ENCODE data around the gene TESK1. TPM values are rescaled to one million over a fixed set of nuclear protein-coding genes. Genes with fewer than 3 reads are reported as not detected.
"Not testable (repeated sequence)": the region's sequence is repeated elsewhere in the genome, so short reads cannot be mapped to it uniquely, and the experiment has no call there.

TESK1 gene
- total RNA-seq, 1 donor from 2014 or later, result 62.1 TPM

DNA sequence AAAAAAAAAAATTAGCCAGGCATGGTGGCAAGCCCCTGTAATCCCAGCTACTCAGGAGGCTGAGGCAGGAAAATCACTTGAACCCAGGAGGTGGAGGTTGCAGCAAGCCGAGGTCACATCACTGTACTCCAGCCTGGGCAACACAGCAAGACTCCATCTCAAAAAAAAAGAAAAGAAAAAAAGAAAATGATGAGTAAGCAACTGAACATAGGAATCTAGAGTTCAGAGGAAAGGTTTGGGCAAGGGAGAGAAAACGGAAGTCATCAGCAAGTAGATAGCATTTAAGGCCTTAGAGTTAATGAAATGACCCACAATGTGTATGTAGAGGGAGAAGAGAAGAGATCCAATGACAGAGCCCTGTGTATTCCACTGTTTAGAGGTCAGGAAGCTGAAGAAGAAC lies 8.2 kb upstream of the TESK1 start:
- H3K4me1 Mint-ChIP-seq (ENCODE audit: low read depth); DNase-seq (ENCODE audit: low spot score); H3K27me3 Mint-ChIP-seq (ENCODE audit: insufficient read depth); intact Hi-C loops (cut with micrococcal nuclease); H3K36me3 Mint-ChIP-seq (ENCODE audit: low read depth); H3K27ac Mint-ChIP-seq; H3K4me3 Mint-ChIP-seq: not testable (repeated sequence)
- H3K9me3 Mint-ChIP-seq, result peaks cover 24% of the 10 kb centered on the region

DNA sequence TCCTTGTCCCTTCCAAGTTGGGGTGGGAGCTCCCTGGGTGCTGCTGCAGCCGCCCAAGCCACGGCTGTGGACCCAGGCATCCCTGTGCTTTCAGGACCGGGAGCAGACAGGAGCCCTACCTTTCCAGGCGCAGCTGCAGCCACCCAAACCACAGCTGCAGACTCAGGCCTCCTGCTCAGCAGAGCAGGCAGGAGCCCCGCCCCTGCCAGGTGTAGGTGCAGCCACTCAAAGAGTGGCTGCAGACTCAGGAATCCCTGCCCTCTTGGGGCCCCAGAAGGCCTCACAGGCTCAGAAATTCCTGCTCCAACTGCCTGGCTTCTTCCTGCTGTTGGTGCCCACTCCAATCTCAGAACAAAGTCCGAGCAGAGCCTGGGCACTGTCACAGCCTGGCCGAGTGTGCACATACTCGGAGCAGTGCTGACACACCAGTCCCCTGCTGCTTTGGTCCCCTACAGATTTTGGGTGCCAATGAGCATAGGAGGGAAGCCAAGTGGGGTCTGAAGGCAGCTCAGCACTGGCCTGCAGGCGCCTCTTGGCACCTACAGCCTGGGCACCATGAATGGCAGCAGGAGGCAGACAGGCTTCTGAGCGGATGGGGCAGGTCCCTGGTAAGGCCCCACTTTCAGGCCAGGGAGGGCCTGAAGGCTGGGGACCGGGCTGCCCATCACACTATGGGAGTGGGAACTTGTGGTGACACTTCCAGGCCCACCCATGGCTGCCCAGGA lies 6.0 kb upstream of the TESK1 start:
- intact Hi-C loops (cut with micrococcal nuclease), result no loop called here
- Mint-ChIP-seq H3K4me1 (ENCODE audit: low read depth) (peaks cover 11% of the 10 kb centered on the region), H3K27me3 (ENCODE audit: insufficient read depth) (peaks cover 3% of the 10 kb centered on the region)

DNA sequence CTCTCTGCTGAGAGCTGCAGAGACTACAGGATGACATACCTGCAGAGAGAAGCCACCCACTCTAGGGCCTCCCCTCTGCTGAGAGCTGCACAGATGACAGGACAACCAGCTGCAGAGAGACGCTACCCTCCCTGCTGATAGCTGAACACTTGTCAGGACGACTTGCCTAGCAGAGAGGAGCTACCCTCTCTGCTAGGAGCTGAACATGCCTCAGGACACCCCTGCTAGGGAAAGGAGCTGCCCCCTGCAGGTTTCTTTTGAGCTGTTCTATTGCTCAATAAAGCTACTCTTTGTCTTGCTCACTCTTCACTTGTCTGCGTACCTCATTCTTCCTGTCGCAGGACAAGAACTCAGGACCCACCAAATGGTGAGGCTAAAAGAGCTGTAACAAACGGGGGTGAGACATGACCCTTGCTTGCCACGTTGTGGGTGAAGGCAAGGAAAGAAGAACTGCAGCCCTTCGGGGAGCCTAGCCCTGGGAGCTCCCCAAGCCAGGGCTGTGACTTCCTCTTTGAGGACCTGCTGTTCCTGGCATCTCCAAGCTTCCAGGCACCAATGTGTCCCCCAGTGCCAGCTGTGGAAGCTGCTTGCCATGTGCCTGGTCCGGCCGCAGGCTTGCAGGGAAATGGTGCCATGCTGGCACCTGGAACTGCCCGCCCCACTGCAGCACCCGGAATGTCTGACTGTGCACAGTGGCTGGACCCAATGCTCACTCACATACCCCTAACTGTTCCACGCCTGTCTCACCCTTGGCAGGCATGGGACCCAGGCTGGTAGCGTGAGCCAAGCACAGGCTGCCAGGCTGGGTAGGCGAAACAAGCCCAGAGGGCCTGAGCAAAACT lies 5.1 kb upstream of the TESK1 start:
- DNase-seq (ENCODE audit: low spot score), result no peak
- H3K9me3 Mint-ChIP-seq, result no peaks in the 10 kb centered on the region
- no peak overlapping the region for H3K27ac Mint-ChIP-seq
- intact Hi-C loops (cut with micrococcal nuclease), result no loop called here
- no peaks in the 10 kb centered on the region for H3K36me3 Mint-ChIP-seq (ENCODE audit: low read depth)
- peaks cover 18% of the 10 kb centered on the region for H3K4me1 Mint-ChIP-seq (ENCODE audit: low read depth)
- peaks cover 2% of the 10 kb centered on the region for H3K27me3 Mint-ChIP-seq (ENCODE audit: insufficient read depth)
- H3K4me3 Mint-ChIP-seq, result no peak overlapping the region

More for the DNA sequence above, 6.0 kb upstream of the TESK1 start:
- peaks cover 8% of the 10 kb centered on the region for H3K9me3 Mint-ChIP-seq
- DNase-seq (ENCODE audit: low spot score), result no peak
- H3K36me3 Mint-ChIP-seq (ENCODE audit: low read depth), result peaks cover 2% of the 10 kb centered on the region
- no peak overlapping the region for H3K27ac Mint-ChIP-seq
- H3K4me3 Mint-ChIP-seq, result no peak overlapping the region

DNA sequence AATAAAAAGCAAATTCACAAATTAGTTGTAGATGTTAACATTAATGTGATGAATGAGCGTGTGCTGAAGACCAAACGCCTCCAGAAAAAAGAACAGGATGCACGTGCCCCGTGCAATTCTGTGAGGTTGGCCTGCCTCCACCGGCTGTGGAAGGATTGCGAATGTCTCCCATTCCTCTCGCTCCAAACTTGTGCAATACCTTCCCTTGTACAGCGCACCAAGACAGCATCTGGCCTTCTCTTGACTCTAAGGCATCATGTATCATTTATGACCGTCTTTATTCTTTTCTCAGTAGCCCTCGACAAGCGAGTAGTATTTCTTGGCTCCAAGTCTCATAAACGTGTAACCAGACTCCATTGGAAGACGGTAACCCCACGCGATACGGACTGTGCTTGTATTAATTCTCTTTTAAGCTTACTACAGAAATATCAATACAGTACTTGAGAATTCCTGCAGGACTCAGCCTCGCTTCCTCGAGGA lies 1.5 kb upstream of the TESK1 start:
- Mint-ChIP-seq H3K27ac (peak overlapping the region; percentile 99), H3K9me3 (no peaks in the 10 kb centered on the region), H3K27me3 (ENCODE audit: insufficient read depth) (peaks cover 2% of the 10 kb centered on the region), H3K4me1 (ENCODE audit: low read depth) (peaks cover 34% of the 10 kb centered on the region), H3K4me3 (peak overlapping the region; percentile 91), H3K36me3 (ENCODE audit: low read depth) (peaks cover 15% of the 10 kb centered on the region)
- no peak for DNase-seq (ENCODE audit: low spot score)
- intact Hi-C loops (cut with micrococcal nuclease), result no loop called here

DNA sequence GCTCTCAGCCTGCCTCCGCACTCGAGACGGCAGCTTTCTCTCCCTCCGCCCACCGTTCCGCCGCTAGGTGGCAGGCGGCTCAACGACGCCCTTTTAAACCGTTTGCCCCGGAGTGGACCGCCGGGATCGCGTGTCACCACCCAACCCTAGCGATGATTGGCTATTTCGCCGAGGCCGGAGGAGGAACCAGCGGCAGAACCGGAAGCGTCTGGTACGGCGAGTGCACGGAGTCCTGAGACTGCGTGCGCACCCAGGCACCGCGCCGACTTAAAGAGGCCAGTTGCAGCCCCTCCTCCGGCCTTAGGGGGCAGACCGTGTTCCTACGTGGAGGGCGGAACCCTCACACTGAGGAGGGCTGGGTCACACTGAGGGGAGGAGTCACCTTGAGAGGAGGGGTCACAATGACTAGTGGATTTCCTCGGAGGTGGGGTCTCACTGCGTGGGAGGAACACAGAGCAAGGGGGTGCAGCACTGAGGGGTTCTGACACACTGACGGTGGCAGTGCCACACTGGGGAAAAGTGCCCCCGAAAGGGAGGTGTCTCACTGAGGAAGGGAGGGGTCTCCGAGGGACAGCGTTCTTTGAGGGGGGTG lies 980 bp upstream of the TESK1 start:
- no peaks in the 10 kb centered on the region for H3K9me3 Mint-ChIP-seq
- peak overlapping the region; percentile 91 for H3K4me3 Mint-ChIP-seq
- H3K27ac Mint-ChIP-seq, result peak overlapping the region; percentile 99
- intact Hi-C loops (cut with micrococcal nuclease), result loop anchor here (1.0 to 2.0 kb wide), 14 partner anchors 15 to 615 kb away; partner anchors contain the start of genes CCDC107, CREB3, DNAJB5 and FAM221B
- H3K27me3 Mint-ChIP-seq (ENCODE audit: insufficient read depth), result peaks cover 2% of the 10 kb centered on the region
- peaks cover 34% of the 10 kb centered on the region for H3K4me1 Mint-ChIP-seq (ENCODE audit: low read depth)
- DNase-seq (ENCODE audit: low spot score), result peak; percentile 99
- peaks cover 18% of the 10 kb centered on the region for H3K36me3 Mint-ChIP-seq (ENCODE audit: low read depth)

DNA sequence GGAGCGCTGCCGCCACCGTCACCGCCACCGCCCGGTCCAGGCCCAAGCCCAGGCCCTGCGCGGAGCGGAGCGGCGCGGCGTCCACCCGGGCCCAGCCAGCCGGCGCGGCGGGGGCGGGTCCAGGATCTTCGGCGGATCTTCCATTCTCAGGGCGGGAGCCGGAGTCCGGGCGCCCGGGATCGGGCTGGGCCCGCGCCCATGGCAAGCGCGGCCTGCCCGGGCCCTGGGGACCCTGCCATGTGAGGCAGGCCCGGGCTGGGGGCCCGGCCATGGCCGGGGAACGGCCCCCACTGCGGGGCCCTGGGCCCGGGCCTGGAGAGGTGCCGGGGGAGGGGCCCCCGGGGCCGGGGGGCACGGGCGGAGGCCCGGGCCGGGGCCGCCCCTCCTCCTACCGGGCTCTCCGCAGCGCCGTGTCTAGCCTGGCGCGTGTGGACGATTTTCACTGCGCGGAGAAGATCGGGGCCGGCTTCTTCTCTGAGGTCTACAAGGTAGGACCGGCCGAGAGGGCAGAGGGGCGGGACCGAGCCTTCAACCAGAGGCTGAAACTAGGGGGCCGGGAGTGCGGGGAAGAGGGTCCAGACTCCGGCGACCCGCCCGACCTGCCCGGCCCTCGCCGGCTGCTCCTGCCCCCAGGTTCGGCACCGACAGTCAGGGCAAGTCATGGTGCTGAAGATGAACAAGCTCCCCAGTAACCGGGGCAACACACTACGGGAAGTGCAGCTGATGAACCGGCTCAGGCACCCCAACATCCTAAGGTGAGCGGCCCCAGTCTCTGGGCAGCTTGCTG lies 482 bp downstream of the TESK1 start:
- H3K27me3 Mint-ChIP-seq (ENCODE audit: insufficient read depth), result peaks cover 2% of the 10 kb centered on the region
- peaks cover 18% of the 10 kb centered on the region for H3K36me3 Mint-ChIP-seq (ENCODE audit: low read depth)
- intact Hi-C loops (cut with micrococcal nuclease), result loop anchor here (2.0 kb wide), 4 partner anchors 83 to 277 kb away; partner anchors contain the start of genes FAM221B, TMEM8B and TPM2

DNA sequence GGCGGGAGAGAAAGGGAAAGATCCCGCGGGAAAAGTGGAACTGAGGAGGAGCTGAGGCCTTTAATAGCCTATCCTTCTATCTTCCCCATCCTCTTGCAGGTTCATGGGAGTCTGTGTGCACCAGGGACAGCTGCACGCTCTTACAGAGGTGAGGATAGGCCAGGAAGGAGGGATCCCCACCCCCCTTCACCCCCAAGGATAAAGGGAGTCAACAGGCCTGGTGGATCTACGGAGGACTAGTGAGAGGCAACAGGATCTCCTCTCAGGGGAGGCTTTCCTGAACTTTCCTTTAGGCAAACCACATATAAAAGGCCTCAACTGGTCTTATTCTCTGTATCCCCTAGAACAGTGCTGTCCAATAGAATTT lies 1.1 kb downstream of the TESK1 start:
- H3K9me3 Mint-ChIP-seq, result no peaks in the 10 kb centered on the region
- H3K4me3 Mint-ChIP-seq, result peak overlapping the region; percentile 88
- DNase-seq (ENCODE audit: low spot score), result no peak
- peaks cover 34% of the 10 kb centered on the region for H3K4me1 Mint-ChIP-seq (ENCODE audit: low read depth)
- H3K27ac Mint-ChIP-seq, result peak overlapping the region; percentile 29
- intact Hi-C loops (cut with micrococcal nuclease), result no loop called here
- peaks cover 2% of the 10 kb centered on the region for H3K27me3 Mint-ChIP-seq (ENCODE audit: insufficient read depth)
- H3K36me3 Mint-ChIP-seq (ENCODE audit: low read depth), result peaks cover 20% of the 10 kb centered on the region

More for the DNA sequence above, 482 bp downstream of the TESK1 start:
- Mint-ChIP-seq H3K4me1 (ENCODE audit: low read depth) (peaks cover 34% of the 10 kb centered on the region), H3K9me3 (no peaks in the 10 kb centered on the region), H3K27ac (peak overlapping the region; percentile 29), H3K4me3 (peak overlapping the region; percentile 88)
- DNase-seq (ENCODE audit: low spot score), result peak; percentile 33

DNA sequence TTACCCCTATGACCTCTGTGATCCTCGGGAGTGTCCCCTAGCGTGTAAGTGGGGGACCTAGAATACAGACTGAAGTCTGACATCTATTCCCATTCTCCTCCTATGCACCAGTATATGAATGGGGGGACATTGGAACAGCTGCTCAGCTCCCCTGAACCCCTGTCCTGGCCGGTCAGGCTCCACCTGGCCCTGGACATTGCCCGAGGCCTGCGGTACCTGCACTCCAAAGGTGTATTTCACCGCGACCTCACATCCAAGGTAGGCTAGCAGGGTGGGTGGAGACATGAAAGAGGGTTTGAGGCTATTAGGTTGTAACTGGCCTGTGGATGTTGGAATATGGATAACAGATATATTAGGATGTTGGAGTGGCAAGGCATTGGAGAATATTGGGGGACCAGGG lies 1.7 kb downstream of the TESK1 start:
- no peak for DNase-seq (ENCODE audit: low spot score)
- no peaks in the 10 kb centered on the region for H3K9me3 Mint-ChIP-seq
- H3K4me3 Mint-ChIP-seq, result peak overlapping the region; percentile 60
- peaks cover 2% of the 10 kb centered on the region for H3K27me3 Mint-ChIP-seq (ENCODE audit: insufficient read depth)
- H3K4me1 Mint-ChIP-seq (ENCODE audit: low read depth), result peaks cover 40% of the 10 kb centered on the region
- intact Hi-C loops (cut with micrococcal nuclease), result no loop called here
- H3K27ac Mint-ChIP-seq, result no peak overlapping the region
- H3K36me3 Mint-ChIP-seq (ENCODE audit: low read depth), result peaks cover 25% of the 10 kb centered on the region

DNA sequence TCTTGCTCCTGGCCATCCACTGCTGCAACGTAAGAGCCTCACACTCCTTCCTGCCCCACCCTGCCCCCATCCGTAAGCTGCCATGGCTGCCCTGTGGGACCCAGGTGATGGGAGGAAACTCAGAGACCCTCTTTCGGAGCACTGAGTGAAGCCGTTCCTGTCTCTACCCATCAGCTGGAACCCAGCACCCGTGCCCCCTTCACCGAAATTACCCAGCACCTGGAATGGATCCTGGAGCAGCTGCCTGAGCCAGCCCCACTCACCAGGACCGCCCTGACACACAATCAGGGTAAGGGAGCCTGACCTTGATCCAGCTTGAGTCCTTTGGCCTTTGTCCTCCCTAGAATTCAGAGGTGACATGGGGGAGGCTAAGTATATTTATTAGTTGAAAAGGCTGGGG lies 3.2 kb downstream of the TESK1 start:
- DNase-seq (ENCODE audit: low spot score), result no peak
- Mint-ChIP-seq H3K36me3 (ENCODE audit: low read depth) (peaks cover 26% of the 10 kb centered on the region), H3K4me3 (no peak overlapping the region), H3K27me3 (ENCODE audit: insufficient read depth) (peaks cover 2% of the 10 kb centered on the region), H3K9me3 (no peaks in the 10 kb centered on the region), H3K4me1 (ENCODE audit: low read depth) (peaks cover 38% of the 10 kb centered on the region), H3K27ac (no peak overlapping the region)
- intact Hi-C loops (cut with micrococcal nuclease), result no loop called here

DNA sequence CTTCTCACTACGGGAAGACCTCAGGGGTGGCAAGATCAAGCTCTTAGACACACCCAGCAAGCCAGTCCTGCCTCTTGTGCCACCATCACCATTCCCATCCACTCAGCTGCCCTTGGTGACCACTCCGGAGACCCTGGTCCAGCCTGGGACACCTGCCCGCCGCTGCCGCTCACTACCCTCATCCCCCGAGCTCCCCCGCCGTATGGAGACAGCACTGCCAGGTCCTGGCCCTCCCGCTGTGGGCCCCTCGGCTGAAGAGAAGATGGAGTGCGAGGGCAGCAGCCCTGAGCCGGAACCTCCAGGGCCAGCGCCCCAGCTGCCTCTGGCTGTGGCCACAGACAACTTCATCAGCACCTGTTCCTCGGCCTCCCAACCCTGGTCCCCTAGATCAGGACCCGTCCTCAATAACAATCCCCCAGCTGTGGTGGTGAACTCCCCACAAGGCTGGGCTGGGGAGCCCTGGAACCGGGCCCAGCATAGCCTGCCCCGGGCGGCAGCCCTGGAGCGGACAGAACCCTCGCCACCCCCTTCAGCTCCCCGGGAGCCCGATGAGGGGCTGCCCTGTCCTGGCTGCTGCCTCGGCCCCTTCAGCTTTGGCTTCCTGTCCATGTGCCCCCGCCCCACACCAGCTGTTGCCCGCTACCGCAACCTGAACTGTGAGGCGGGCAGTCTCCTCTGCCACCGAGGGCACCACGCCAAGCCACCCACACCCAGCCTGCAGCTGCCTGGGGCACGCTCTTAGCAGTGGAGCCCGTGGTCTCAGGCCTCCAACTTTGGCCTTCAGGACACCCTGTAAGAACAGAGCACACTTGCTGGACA lies 4.1 kb downstream of the TESK1 start:
- Mint-ChIP-seq H3K9me3 (no peaks in the 10 kb centered on the region), H3K36me3 (ENCODE audit: low read depth) (peaks cover 28% of the 10 kb centered on the region), H3K4me3 (no peak overlapping the region), H3K4me1 (ENCODE audit: low read depth) (peaks cover 28% of the 10 kb centered on the region), H3K27me3 (ENCODE audit: insufficient read depth) (peaks cover 2% of the 10 kb centered on the region), H3K27ac (no peak overlapping the region)
- intact Hi-C loops (cut with micrococcal nuclease), result no loop called here
- DNase-seq (ENCODE audit: low spot score), result no peak

DNA sequence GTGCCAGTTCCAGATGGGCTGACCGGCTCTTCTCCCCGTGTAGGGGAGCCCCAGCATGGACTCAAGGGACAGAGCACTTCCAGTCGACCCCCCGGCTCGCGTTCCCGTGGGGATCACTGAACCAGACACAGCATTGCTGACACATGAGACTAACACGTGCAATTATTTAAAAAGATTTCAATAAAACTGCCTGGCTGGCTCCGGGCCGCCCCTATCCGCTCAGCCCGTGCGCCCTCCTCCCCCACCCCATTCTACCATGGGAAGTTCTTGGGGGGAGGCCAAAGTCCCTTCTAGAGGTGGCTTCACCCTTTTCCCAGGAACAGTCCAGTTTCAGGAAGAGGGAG lies 4.7 kb downstream of the TESK1 start:
- Mint-ChIP-seq H3K36me3 (ENCODE audit: low read depth) (peaks cover 30% of the 10 kb centered on the region), H3K9me3 (no peaks in the 10 kb centered on the region), H3K4me1 (ENCODE audit: low read depth) (peaks cover 25% of the 10 kb centered on the region), H3K27ac (no peak overlapping the region), H3K27me3 (ENCODE audit: insufficient read depth) (no peaks in the 10 kb centered on the region), H3K4me3 (no peak overlapping the region)
- no peak for DNase-seq (ENCODE audit: low spot score)
- intact Hi-C loops (cut with micrococcal nuclease), result no loop called here
